ENCODE results near the gene MEIS2.

The MEIS2 gene

DNA sequence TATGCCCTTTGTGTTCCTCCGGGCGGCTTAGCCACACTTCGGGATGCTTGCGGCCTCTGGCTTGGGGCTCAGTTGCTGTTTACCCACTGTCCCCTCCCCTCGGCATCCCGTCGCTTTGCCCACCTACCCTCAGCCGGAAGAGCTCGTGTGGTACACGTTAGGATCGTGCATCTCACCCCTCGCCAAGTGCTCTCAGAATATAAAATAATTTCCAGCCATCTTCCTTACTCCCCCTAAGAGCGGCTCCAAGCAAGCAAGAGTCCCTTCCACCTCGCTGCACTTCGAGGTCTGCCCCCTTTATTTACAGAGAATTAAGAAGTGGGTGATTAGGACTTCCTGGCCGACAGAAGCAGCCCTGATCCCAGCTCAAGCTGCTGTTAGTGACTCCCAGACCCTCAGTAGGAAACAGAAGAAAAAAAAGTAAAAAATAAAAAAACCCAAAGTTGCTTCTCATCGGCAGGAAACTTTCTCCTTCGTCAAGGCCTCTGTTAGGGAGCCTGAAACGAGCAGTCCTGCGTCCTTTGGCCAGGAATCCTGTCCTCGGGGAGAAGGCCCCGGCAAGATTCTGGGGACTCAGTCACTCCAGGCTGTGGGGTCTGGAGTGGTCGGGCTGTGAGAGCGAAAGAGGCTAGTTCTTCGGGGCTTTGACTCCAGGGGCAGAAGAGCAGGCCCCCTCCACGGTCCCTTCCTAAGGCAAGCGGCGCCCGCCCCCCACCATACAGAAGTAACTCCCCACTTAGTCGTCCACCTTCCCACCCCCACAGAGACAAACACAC is 3.0 kb downstream of the MEIS2 start:
- no peak for DNase-seq

DNA sequence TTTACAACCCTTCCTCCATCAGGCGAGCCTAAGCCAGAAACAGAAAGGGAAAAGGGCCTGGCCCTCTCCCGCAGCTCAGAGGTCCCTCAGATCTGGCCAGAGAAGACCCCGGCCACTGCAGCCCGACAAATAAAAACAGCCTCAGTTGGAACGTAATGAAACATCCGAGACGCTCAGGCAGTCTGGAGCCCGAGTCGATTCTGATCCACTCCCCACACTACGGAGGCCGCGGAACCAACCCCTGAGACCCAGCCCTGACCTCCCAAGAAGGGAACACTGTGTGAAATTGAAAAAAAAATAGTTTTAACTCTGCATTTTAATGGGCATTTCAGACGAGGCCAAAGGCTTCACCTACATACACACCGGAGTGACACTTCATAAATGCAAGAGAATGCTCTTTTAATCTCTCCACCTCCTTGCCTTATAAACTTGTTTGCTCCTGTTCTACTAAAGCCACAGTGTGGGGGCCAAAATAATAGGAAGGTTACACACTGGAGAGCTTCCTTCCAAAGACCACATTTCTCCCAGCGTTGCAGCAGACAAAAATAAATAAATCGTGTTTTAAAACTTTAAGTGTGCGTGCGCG is 3.7 kb downstream of the MEIS2 start:
- DNase-seq: no peak

DNA sequence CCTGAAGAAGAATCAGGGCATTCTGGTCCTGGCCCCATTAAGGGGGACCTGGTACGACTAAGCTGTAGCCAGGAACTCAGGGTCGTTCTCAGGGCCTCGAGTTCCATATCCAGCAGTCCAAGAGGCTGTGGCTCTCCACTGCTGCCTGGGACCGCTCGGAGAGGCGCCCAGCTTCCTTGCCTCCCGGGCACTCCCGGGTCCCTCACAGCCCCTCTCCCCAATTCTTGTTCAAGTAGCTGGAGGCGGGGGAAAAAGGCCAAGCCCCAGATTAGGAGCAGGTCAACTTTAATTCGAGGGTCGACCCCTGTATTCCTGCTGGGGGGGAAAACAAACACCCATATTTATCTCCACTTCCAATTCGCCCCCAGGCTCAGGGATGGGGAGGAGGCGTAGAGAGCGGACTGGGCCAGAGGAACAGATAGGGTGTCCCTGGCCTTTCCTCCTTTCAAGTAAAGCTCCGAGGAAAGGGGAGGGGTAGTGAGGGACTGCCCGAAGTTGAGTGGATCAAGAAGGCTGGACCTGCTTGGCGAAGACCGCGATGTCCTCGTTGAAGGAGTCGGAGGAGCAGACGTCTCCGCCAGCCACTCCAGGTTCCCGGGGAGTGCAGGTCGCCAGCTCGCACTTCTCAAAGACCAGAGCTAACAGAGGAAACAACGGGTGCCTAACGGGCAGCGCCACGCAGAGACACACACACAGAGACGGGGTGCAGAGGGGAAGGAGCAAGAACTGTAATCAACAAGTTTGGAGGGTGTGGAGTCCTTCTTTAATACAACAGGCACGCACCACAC is 4.4 kb downstream of the MEIS2 start:
- DNase-seq: no peak

- DNase-seq: no peak
Measured at GRCh38 chr15:37094915-37095711, 5.2 kb downstream of the MEIS2 start.

- DNase-seq: no peak
Measured at GRCh38 chr15:37094333-37094914, 5.9 kb downstream of the MEIS2 start.

- DNase-seq: no peak
Measured at GRCh38 chr15:37093480-37094332, 6.6 kb downstream of the MEIS2 start.

- no peak for DNase-seq
Measured at GRCh38 chr15:37090543-37091175, 9.7 kb downstream of the MEIS2 start.

DNA sequence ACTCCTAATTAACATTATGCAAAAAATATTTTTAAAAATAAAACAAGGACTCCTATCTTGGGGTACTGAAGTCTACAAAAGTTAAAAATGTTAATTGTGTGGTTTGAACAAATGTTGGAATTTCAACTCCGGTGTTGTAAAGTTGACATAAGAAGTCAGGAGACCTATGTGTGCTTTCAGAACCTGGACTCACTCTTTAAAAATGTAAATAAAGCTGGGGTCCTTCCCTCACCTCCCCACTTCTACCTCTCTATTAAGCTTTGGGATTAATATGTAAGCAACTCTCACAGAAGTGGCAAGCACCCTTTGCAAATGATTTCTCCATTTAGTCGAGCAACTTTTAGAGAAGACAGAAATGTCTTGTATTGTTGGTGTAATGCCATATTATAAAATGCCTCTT is 11.9 kb downstream of the MEIS2 start:
- no peak for DNase-seq

GRCh38 chr15:37087131-37087588 is 13.2 kb downstream of the MEIS2 start:
- DNase-seq: no peak

- no peak for DNase-seq
Measured at GRCh38 chr15:37086521-37086920, 13.8 kb downstream of the MEIS2 start.

- no peak for DNase-seq
Measured at GRCh38 chr15:37086120-37086519, 14.2 kb downstream of the MEIS2 start.

GRCh38 chr15:37084602-37085001 is 15.7 kb downstream of the MEIS2 start:
- DNase-seq: no peak

DNA sequence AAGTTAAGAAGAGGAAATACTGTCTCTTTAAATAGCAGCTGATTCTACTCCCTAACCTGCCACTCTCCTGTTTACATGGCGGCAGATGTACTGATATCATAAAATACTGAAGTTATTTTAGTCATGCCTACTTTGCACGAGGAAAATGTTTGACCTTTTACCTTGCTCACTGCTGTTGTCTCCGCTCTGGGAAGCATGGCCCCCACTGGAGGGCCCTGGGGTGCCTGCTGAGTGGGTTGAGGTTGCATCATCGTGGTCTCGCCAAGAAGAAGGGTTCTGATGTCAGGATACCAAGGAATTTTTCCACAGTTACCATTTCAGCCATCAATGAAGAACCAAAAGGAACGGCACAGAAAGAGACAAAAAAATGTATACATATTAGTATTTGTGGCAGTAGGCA is 16.7 kb downstream of the MEIS2 start:
- DNase-seq: no peak

GRCh38 chr15:37081983-37082382 is 18.4 kb downstream of the MEIS2 start:
- no peak for DNase-seq

DNA sequence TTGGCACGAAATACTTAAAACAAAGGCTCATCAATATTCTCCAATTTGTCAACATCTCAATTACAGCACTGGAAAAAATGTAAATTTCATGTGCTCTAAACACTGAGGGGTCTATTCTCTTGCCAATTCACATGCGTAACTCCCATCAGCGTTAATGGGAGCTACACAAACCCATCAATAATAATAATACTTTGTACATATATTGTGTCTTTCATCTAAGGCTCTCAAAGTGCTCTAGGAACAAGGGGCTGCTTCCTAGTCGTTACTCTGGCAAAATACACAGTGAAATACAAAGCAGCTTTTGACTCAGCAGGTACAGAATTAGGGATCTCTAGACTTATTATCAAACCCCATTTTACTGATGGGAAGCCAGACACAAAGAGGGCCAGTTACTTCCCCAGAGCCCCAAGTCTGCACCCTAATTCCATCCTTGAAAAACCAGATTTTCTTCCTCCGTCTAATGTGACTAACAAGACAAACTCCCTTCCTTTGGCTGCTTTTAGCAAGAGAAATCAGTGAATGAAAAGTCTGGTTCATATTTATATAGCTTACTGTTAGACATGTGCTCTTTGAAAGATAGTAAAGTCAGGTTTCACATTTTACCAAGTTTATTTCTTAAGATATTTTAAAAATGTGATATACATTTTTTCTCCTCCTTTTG is 20.0 kb downstream of the MEIS2 start:
- DNase-seq: no peak

- DNase-seq: no peak
Measured at GRCh38 chr15:37079726-37080125, 20.6 kb downstream of the MEIS2 start.

DNA sequence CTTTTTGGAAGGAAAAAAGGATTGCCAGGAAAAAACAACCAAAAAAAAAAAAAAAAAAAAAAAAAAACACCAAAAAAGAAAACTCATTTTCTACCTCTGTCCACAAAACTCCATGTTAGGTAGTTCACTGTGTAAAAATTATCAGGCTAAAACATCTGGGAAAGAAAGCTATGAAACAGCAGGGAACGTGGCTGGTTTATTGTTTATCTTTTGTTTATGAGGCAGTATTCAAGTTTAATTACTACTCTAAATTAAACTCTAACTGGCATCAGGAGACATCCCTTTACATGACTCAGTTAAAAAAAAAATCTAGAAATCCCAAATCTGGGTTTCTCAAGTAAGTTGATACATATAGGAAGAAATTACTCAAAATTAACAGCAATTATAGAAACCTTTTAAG is 21.8 kb downstream of the MEIS2 start:
- no peak for DNase-seq

DNA sequence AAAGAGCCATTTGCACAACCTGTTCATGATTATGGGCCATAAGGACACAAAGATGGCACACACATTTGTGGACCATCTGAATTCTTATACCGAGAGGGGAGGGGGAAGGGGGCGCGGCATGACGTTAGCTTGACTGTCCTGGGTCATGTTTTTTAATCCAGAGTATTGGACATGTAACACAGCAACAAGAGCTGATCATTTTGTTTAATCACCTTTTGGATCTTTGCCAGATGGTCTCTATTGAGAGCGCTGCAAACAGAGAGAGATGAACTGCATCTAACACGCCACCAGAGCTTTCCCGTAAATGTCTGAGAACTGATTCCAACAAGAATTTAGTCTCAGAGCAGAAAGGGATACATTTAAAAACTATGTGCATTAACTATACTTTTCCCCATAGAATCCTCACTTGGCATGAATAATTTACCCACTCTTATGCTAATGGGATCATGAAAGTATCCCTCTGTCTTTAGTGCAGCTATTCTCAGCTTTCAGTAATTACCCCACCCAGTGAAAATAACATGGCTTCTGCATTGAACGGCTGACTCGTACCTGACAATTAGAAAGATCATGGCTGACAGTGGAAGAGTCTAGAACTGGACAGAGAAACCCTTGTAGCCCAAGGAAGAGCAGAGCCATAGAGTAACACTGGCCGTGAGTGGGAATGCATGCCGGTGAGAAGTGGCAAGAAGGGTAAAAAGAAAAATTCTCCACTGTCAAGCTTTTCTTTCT is 22.6 kb downstream of the MEIS2 start:
- DNase-seq: no peak

DNA sequence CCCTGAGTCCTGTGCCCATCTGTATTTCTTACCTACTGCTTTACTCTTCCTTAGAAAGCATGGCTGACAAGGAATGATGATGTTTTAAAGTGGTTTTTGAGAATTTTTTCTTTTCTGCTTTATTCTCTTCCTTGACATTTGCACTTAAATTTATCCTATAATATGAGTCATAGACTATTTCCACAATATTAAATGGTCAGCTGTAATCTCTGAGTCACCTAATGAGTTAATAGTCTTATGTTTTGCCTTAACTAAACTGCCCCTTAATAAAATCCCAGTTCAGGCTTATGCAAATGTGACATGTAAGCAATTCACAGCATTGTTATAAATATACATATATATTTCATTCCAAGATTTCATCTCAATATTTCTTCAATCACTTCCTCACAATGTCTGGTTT is 23.8 kb downstream of the MEIS2 start:
- no peak for DNase-seq

DNA sequence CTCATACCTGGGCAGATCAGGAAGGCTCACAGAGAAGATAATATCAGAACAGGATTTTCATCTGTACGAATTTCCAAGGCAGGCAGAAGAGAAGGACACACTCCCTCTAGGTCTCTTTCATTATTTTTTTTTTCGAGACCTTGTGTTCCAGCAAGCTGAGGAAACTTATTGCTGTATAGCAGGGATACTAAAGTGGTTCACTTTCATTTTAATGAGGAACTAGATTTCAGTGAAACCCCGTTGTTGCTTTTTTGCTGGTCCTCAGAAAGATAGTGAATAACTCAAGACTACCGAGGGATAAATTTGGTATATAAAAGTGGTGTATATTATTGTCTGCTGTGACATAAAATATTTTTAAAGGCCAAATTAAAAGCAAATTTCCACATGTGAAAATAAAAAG is 24.6 kb downstream of the MEIS2 start:
- DNase-seq: no peak
